Mesothelial cell of epicardium (in vitro differentiated cells): ENCODE data around the gene DMRT1. TPM values are rescaled to one million over a fixed set of nuclear protein-coding genes. Genes with fewer than 3 reads are reported as not detected.

Experiments used
- DNase-seq, 2 experiments: peaks; one replicate each; pipeline ENCODE4 v3.0.0; 2021; ENCODE audit warnings: low spot score in 2 of 2; ENCODE audit not compliant: unreplicated experiment in 2 of 2
- H3K27ac Mint-ChIP-seq: 2 replicates; pipeline ENCODE4 v1.8.0; 2021; ENCODE audit warnings: mixed read lengths
- H3K27me3 Mint-ChIP-seq: 2 replicates; pipeline ENCODE4 v1.8.0; 2021; ENCODE audit warnings: low read depth, mixed read lengths
- H3K36me3 Mint-ChIP-seq: 2 replicates; pipeline ENCODE4 v1.8.0; 2021; ENCODE audit warnings: mixed read lengths
- H3K4me1 Mint-ChIP-seq: 2 replicates; pipeline ENCODE4 v1.8.0; 2021; ENCODE audit warnings: mixed read lengths
- H3K4me3 Mint-ChIP-seq: 2 replicates; pipeline ENCODE4 v1.8.0; 2021; ENCODE audit warnings: mild to moderate bottlenecking, moderate library complexity, mixed read lengths
- H3K9me3 Mint-ChIP-seq: 2 replicates; pipeline ENCODE4 v1.8.0; 2021; ENCODE audit warnings: mixed read lengths
- total RNA-seq: library from RNA; stranded (reverse); gene quantifications from 3 replicates; pipeline ENCODE4 v1.2.1, GENCODE V29; 2021
- TF ChIP-seq, protein P1 (sequence below): fragments of 200-600 bp; sonication (generic); IDR thresholded peaks from one replicate; pipeline ENCODE4 v1.5.0; 2021; ENCODE audit warnings: antibody characterized with exemption; ENCODE audit not compliant: unreplicated experiment

DMRT1 gene
- total RNA-seq, 1 donor from 2014 or later = not detected

- H3K4me3 Mint-ChIP-seq = no peak overlapping the region
- no peaks in the 10 kb centered on the region for H3K36me3 Mint-ChIP-seq
- H3K27me3 Mint-ChIP-seq = peaks cover 22% of the 10 kb centered on the region
- peaks cover 35% of the 10 kb centered on the region for H3K4me1 Mint-ChIP-seq
- no peaks in the 10 kb centered on the region for H3K9me3 Mint-ChIP-seq
- peak overlapping the region; percentile 15 for H3K27ac Mint-ChIP-seq
- no peak for DNase-seq
- TF ChIP-seq, protein P1, sequence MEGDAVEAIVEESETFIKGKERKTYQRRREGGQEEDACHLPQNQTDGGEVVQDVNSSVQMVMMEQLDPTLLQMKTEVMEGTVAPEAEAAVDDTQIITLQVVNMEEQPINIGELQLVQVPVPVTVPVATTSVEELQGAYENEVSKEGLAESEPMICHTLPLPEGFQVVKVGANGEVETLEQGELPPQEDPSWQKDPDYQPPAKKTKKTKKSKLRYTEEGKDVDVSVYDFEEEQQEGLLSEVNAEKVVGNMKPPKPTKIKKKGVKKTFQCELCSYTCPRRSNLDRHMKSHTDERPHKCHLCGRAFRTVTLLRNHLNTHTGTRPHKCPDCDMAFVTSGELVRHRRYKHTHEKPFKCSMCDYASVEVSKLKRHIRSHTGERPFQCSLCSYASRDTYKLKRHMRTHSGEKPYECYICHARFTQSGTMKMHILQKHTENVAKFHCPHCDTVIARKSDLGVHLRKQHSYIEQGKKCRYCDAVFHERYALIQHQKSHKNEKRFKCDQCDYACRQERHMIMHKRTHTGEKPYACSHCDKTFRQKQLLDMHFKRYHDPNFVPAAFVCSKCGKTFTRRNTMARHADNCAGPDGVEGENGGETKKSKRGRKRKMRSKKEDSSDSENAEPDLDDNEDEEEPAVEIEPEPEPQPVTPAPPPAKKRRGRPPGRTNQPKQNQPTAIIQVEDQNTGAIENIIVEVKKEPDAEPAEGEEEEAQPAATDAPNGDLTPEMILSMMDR = no peak
Observed at GRCh38 chr9:899440-900184, 58.1 kb downstream of the DMRT1 start.

DNA sequence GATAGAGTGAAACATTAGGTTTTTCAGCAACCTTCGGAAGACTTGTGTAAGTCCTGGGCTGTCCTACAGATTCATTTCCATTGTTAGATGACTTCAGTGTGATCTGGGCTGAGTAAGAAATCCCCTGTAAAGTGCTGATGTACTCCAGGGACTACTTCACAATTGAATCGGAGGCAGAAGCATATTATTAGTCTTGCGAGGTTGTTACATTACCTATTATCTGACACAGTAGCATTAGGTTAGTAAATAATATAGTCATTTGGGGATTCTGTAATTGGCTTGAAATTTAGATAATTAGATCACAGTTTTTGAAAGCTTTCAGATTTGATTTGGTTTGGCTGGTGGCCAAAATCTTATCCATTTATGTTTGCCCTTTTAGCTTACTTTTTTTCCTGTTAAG, 62.4 kb downstream of the DMRT1 start:
- no peak overlapping the region for H3K27ac Mint-ChIP-seq
- H3K27me3 Mint-ChIP-seq = peaks cover 49% of the 10 kb centered on the region
- no peaks in the 10 kb centered on the region for H3K9me3 Mint-ChIP-seq
- H3K4me1 Mint-ChIP-seq = peaks cover 45% of the 10 kb centered on the region
- H3K36me3 Mint-ChIP-seq = no peaks in the 10 kb centered on the region
- DNase-seq = no peak
- TF ChIP-seq, protein P1 = no peak
- H3K4me3 Mint-ChIP-seq = no peak overlapping the region

DNA sequence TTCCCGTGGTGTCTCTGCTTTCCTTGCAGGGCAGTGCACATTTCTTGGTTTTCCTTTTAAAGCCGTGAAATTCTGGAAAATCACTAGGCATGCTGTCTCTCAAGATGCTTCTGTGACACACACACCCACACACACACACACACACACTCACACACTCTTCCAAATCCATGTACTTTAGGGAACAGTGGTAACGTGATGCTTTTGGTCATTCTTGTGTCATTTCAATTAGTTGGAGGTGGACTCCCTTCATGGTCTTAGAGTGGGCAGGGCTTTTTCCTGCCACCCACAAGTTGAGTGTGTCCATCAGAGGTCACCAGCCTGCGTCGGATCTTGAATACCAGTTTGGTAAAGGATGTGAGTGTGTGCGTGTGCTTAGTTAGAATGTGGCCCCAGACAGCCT, 64.4 kb downstream of the DMRT1 start:
- H3K27ac Mint-ChIP-seq = no peak overlapping the region

GRCh38 chr9:908536-909205, 67.2 kb downstream of the DMRT1 start:
- Mint-ChIP-seq H3K4me3 (no peak overlapping the region), H3K27me3 (peaks cover 62% of the 10 kb centered on the region), H3K27ac (peak overlapping the region; percentile 80), H3K36me3 (no peaks in the 10 kb centered on the region), H3K9me3 (no peaks in the 10 kb centered on the region), H3K4me1 (peaks cover 24% of the 10 kb centered on the region)
- TF ChIP-seq, protein P1 = no peak
- DNase-seq = no peak

More for the DNA sequence above, 64.4 kb downstream of the DMRT1 start:
- H3K27me3 Mint-ChIP-seq = peaks cover 62% of the 10 kb centered on the region
- H3K4me1 Mint-ChIP-seq = peaks cover 31% of the 10 kb centered on the region
- TF ChIP-seq, protein P1 = no peak
- no peaks in the 10 kb centered on the region for H3K36me3 Mint-ChIP-seq
- no peak overlapping the region for H3K4me3 Mint-ChIP-seq
- no peak for DNase-seq
- H3K9me3 Mint-ChIP-seq = no peaks in the 10 kb centered on the region

- Mint-ChIP-seq H3K27me3 (peaks cover 54% of the 10 kb centered on the region), H3K9me3 (no peaks in the 10 kb centered on the region)
- DNase-seq = no peak
Observed at GRCh38 chr9:911005-911404, 69.5 kb downstream of the DMRT1 start.

More at GRCh38 chr9:911005-911404, 69.5 kb downstream of the DMRT1 start:
- no peaks in the 10 kb centered on the region for H3K36me3 Mint-ChIP-seq
- no peak overlapping the region for H3K4me3 Mint-ChIP-seq
- H3K4me1 Mint-ChIP-seq = peaks cover 7% of the 10 kb centered on the region
- TF ChIP-seq, protein P1 = no peak
- no peak overlapping the region for H3K27ac Mint-ChIP-seq
